ENCODE measurements around the gene CRNKL1. TPM values are rescaled to one million over a fixed set of nuclear protein-coding genes. Genes with fewer than 3 reads are reported as not detected.
A peak's percentile ranks its signal among the peaks of the same experiment; 100 is the strongest.

Gene CRNKL1
- total RNA-seq, 1 donor from 2014 or later: 20.4 TPM

- TF ChIP-seq CTCF (IDR thresholded peaks at IDR 0.05): no peak
- Histone ChIP-seq H3K4me3 (no peak overlapping the region), H3K36me3 (peaks cover 32% of the 10 kb centered on the region), H3K9me3 (no peaks in the 10 kb centered on the region), H3K27me3 (ENCODE audit: low read depth) (no peaks in the 10 kb centered on the region), H3K27ac (no peak overlapping the region), H3K4me1 (peaks cover 50% of the 10 kb centered on the region)
- intact Hi-C loops (cut with DNase I): no loop called here
- DNase-seq (no peak), ATAC-seq (peak in 1 of 2 donors; percentile 54)
Observed at GRCh38 chr20:19986419-19986818, 65.8 kb downstream of the CRNKL1 start.

Other genes starting within 250 kb of the CRNKL1 start
- gene NAA20, start 35.1 kb downstream of the CRNKL1 start, total RNA-seq: 69.8 TPM
- gene CFAP61, start 66 bp upstream of the CRNKL1 start, total RNA-seq: 8.6 TPM

Measured in lower lobe of right lung (tissue), 2 donors.